ENCODE data around the gene ROR2.

DNA sequence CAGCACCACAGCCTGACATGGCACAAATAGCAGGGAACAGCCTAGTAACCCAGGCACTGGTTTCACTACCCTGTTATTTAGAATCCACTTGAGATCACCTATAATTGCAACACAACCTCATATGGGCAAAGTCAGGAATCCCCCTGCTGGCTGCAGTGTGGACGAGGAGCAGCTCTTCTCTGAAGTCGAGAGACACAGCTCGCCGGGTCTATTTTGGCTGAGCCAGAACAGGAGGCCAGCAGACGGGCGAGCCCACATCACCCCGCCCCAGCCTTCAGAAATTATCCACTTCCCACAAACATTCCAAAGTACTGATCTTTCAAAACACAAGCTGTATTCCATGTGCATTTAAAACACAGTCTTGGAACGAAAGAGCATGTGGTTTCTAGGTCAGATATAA is 179.0 kb downstream of the ROR2 start:
- TF ChIP-seq, protein P1, sequence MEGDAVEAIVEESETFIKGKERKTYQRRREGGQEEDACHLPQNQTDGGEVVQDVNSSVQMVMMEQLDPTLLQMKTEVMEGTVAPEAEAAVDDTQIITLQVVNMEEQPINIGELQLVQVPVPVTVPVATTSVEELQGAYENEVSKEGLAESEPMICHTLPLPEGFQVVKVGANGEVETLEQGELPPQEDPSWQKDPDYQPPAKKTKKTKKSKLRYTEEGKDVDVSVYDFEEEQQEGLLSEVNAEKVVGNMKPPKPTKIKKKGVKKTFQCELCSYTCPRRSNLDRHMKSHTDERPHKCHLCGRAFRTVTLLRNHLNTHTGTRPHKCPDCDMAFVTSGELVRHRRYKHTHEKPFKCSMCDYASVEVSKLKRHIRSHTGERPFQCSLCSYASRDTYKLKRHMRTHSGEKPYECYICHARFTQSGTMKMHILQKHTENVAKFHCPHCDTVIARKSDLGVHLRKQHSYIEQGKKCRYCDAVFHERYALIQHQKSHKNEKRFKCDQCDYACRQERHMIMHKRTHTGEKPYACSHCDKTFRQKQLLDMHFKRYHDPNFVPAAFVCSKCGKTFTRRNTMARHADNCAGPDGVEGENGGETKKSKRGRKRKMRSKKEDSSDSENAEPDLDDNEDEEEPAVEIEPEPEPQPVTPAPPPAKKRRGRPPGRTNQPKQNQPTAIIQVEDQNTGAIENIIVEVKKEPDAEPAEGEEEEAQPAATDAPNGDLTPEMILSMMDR (IDR thresholded peaks at IDR 0.05 in 8 of 11, conservative IDR thresholded peaks at IDR 0.05 in 3 of 11): no peak
- no peak for TF ChIP-seq POLR2A (IDR thresholded peaks at IDR 0.05)
